Left colon (tissue), 2 donors: ENCODE data around the gene ENOSF1. TPM values are rescaled to one million over a fixed set of nuclear protein-coding genes. Genes with fewer than 3 reads are reported as not detected.

Experiments
- ATAC-seq: fragments of 200-7000 bp; cut with Tn5 transposase; one replicate; pipeline ENCODE4 v1.9.1; 2020; ENCODE audit warnings: mild to moderate bottlenecking, moderate library complexity
- DNase-seq, 2 donors: peaks; one replicate each; pipeline ENCODE4 v3.0.0-alpha.2; 2020
- intact Hi-C, 2 donors: fragments of 100-400 bp; cut with DNase I in 1 of 2; cut with micrococcal nuclease in 1 of 2; formaldehyde crosslinking; loops; one replicate each; pipeline versions ENCODE4 v1.11.2 to v1.14.0; 2022; cut with DNase I, micrococcal nuclease
- total RNA-seq, 2 donors: library from RNA; stranded (reverse); fragmentation: NEBNext Ultra II Directional; extraction: Animal tissue kit (Norgen Biotek cat#: 25700); gene quantifications; one replicate each; pipeline ENCODE4 v1.2.1, GENCODE V29; 2021
- donor health status: DM: no; HTN: no; CAD: no.
- donor health status: DM: yes; HTN: yes; CAD: no.

Gene ENOSF1
- total RNA-seq, 2 donors from 2014 or later: 66.3 to 92.0 TPM

DNA sequence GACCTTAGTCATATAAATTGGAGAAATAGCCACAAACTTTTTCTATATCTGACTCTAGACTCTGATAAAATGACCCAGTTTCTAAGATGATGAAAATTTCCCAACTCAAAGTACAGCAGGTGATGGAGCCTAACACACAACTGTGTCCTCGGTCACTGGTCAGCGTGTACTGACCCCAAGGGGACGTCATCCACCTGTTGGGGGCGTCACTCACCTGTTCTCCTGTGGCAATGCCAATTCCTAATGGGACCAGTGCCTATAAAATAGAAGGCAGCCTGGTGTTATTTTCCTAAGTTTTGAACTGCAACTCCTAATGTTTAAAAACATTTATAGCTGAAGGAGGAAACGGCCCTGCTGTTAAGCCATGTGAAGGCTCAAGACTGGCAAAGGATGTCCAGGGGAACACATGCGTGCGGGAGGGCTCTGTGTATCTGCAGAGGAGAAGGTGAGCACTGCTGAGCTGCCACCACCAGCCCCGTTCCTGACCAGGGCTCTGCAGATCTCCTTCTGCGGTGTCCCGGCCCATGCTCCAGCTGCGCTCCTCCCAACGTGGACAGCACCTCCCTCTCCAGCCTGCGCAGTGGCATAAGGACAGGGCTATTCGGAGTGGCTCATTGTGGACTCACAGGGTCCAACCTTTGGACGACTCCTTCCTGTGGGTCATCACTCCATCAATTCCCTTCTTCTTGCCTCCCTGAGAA, 33.8 kb downstream of the ENOSF1 start:
- intact Hi-C loops: no loop called here
- DNase-seq (no peak), ATAC-seq (no peak)

- DNase-seq: no peak
- ATAC-seq: no peak
- intact Hi-C loops: no loop called here
Measured at GRCh38 chr18:677951-678381, 34.5 kb downstream of the ENOSF1 start.

DNA sequence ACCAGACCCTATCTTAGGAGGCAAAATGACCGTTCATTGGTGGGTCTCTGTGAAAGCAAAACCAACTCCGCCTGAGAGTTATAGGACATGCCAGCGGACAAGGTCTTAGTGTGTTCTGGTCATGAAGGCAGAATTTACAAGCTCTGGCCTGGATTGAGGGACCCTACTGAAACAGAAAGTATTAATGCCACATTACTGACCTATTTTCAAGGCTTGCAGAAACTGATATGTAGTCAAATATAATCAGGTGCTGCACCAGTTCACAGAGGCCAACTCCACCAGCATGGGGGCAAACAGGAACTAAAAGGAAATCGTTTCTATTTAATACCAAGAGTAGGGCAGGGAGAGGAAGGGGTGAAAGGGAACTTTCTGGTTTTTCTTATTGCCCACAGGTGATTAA, 35.3 kb downstream of the ENOSF1 start:
- intact Hi-C loops: no loop called here
- no peak for ATAC-seq
- DNase-seq: no peak

GRCh38 chr18:676736-677135, 35.7 kb downstream of the ENOSF1 start:
- no peak for DNase-seq
- intact Hi-C loops: no loop called here
- ATAC-seq: no peak

- DNase-seq (no peak), ATAC-seq (no peak)
- intact Hi-C loops: no loop called here
Measured at GRCh38 chr18:676069-676468, 36.4 kb downstream of the ENOSF1 start.

DNA sequence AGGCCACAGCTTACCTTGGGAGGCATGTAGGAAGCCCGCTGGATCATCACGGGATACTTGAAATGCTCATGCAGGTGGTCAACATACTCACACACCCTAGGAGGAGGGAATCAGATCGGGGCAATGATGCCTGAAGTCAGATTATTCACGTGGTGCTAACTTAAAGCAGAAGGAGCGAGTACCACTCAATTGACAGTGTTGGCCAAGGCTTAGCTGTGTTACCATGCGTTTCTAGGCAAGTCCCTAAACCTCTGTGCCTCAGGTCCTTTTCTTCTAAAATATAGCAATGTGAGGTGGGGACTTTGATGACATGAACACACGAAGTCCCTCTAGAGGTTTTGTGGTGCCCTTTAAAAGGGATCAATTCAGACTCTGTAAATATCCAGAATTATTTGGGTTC, 37.1 kb downstream of the ENOSF1 start:
- DNase-seq (no peak), ATAC-seq (no peak)
- intact Hi-C loops: no loop called here

DNA sequence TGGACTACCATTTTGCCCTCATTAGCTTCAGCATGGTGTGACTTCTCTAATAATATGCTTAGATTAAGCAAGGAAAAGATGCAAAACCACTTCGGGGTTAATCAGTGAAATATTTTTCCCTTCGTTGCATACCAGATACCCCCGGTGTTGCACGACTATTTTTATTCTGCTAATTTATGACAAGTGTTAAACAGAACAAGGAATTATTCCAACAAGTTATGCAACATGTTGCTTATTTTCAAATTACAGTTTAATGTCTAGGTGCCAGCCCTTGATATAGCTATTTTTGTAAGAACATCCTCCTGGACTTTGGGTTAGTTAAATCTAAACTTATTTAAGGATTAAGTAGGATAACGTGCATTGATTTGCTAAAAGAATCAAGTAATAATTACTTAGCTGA, 38.7 kb downstream of the ENOSF1 start:
- intact Hi-C loops: no loop called here
- no peak for DNase-seq
- no peak for ATAC-seq

- intact Hi-C loops: no loop called here
- ATAC-seq (no peak), DNase-seq (no peak)
Measured at GRCh38 chr18:673317-673716, 39.1 kb downstream of the ENOSF1 start.

- DNase-seq (no peak), ATAC-seq (no peak)
- intact Hi-C loops: no loop called here
Measured at GRCh38 chr18:671405-671804, 41.0 kb downstream of the ENOSF1 start.

- no peak for DNase-seq
- no peak for ATAC-seq
- intact Hi-C loops: no loop called here
Measured at GRCh38 chr18:670522-670921, 41.9 kb downstream of the ENOSF1 start.

DNA sequence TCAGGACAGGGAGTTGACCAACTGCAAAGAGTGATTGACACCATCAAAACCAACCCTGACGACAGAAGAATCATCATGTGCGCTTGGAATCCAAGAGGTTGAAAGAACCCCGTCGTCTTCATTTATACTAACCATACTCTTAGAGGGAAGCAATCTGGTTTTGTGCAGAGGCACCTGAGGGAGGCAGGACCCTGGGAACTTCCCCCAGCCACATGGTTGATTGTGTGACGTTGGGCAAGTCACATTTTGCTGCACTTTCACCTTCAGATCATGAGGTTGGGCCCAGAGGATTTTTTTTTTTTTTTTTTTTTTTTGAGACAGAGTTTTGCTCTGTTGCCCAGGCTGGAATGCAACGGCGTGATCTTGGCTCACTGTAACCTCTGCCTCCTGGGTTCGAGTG, 43.4 kb downstream of the ENOSF1 start:
- intact Hi-C loops: no loop called here
- no peak for ATAC-seq
- no peak for DNase-seq

- intact Hi-C loops: no loop called here
- ATAC-seq: peak; percentile 77
- no peak for DNase-seq
Measured at GRCh38 chr18:668260-668659, 44.2 kb downstream of the ENOSF1 start.

DNA sequence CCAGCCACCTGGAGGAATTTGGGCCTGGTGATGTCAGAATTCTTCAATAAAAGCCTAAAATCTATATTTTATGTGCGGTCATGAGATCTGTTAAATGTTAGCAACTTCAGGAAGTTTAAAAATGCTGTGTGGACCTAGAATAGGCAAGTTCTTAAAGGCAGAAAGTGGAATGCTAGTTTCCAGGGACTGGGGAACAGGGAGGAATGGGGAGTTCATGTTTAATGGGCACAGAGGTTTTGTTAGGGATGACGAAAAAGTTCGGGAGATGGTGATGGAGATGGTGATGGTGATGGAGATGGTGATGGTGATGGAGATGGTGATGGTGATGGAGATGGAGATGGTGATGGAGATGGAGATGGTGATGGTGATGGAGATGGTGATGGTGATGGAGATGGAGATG, 45.8 kb downstream of the ENOSF1 start:
- intact Hi-C loops: no loop called here
- DNase-seq (no peak), ATAC-seq (no peak)

- DNase-seq (no peak), ATAC-seq (peak; percentile 40)
- intact Hi-C loops: no loop called here
Measured at GRCh38 chr18:666177-666576, 46.3 kb downstream of the ENOSF1 start.

DNA sequence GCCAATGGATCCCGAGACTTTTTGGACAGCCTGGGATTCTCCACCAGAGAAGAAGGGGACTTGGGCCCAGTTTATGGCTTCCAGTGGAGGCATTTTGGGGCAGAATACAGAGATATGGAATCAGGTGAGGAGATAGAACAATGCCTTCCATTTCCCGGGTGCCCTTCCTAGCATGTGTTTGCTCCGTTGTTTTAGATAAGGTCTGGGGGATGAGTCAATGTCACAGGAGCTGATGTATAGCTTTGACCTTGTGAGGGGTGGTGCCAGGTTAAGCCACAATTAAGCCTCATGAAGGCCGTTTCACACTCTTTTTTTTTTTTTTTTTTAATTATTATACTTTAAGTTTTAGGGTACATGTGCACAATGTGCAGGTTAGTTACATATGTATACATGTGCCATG, 50.2 kb downstream of the ENOSF1 start:
- intact Hi-C loops: no loop called here
- DNase-seq (no peak), ATAC-seq (no peak)

DNA sequence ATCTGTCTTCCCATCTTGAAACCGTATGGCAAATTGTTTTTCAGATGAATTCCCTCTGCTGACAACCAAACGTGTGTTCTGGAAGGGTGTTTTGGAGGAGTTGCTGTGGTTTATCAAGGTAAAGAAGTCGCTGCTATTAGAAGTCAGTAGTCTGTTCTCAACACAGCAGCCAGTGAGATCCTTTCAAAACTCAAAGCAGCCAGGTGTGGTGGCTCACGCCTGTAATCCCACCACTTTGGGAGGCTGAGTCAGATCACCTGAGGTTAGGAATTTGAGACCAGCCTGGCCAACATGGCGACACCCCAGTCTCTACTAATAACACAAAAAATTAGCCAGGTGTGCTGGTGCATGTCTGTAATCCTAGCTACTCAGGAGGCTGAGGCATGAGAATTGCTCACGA, 52.8 kb downstream of the ENOSF1 start:
- DNase-seq (no peak), ATAC-seq (no peak)
- intact Hi-C loops: no loop called here

DNA sequence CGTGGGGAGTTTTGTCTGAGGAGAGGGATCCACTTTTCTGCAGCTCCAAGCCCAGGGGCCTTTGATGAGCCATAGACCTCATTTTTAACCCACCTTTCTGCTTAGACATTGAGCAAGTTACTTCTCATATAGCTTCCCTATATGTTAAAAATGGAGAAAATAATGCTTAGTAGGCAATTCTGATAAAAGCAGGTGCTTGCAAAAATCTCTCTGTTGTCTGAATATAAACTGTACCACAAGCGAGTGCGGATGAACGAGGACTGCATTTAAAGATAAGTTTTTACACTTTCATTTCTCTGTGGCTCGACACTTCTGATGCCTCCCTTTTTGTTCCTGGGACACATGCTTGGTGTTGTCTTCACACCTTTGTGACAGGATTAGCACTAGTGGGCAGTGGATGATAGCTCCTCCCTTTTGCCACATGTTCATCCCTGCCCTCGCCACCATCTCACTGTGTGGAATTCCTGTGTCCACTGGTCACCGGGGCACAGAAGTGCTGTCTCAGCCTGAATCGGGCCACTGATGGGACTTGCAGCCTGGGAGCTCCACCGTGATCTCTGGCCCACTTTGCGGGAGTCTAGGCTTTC, 53.4 kb downstream of the ENOSF1 start:
- intact Hi-C loops: no loop called here
- ATAC-seq (no peak), DNase-seq (no peak)

- peak; percentile 92 for DNase-seq
- peak; percentile 87 for ATAC-seq
- intact Hi-C loops: no loop called here
Measured at GRCh38 chr18:658001-658946, 54.2 kb downstream of the ENOSF1 start.

GRCh38 chr18:657311-658000, 55.0 kb downstream of the ENOSF1 start, which contains the start of gene TYMS:
Gene TYMS (plus strand): TSS chr18:657653. CDS start chr18:657743, 90 bp downstream.
- DNase-seq: peak; percentile 81 to 84
- intact Hi-C loops: no loop called here
- ATAC-seq: peak; percentile 77
